Suprapubic skin (tissue), 4 donors: ENCODE data around the gene FBLIM1. TPM values are rescaled to one million over a fixed set of nuclear protein-coding genes. Genes with fewer than 3 reads are reported as not detected.

Source experiments
- DNase-seq, 2 donors: peaks; one replicate each; pipeline ENCODE4 v3.0.0-alpha.2; 2019; ENCODE audit warnings: low spot score in 2 of 2
- H3K27ac ChIP-seq: fragments of 200-600 bp; sonication (generic); one replicate; pipeline ENCODE4 v1.5.1; 2019
- H3K27me3 ChIP-seq: fragments of 200-600 bp; sonication (generic); one replicate; pipeline ENCODE4 v1.5.1; 2019
- H3K36me3 ChIP-seq: fragments of 200-600 bp; sonication (generic); one replicate; pipeline ENCODE4 v1.5.1; 2019
- H3K4me1 ChIP-seq: fragments of 200-600 bp; sonication (generic); one replicate; pipeline ENCODE4 v1.5.1; 2019
- H3K4me3 ChIP-seq: fragments of 200-600 bp; sonication (generic); one replicate; pipeline ENCODE4 v1.5.1; 2019; ENCODE audit warnings: mild to moderate bottlenecking
- H3K9me3 ChIP-seq: fragments of 200-600 bp; sonication (generic); one replicate; pipeline ENCODE4 v1.5.1; 2019
- EP300 ChIP-seq: sonication (generic); formaldehyde crosslinking; IDR thresholded peaks from one replicate; pipeline ENCODE4 v1.6.1; 2017; ENCODE audit warnings: antibody characterized with exemption
- POLR2A ChIP-seq, 2 donors: fragments of 450-650 bp; IDR thresholded peaks; one replicate each; pipeline ENCODE4 v1.6.1; 2017; ENCODE audit warnings: antibody characterized with exemption in 2 of 2, mild to moderate bottlenecking in 2 of 2, moderate library complexity in 2 of 2
- POLR2AphosphoS5 ChIP-seq, 3 donors: sonication (generic); formaldehyde crosslinking; IDR thresholded peaks; one replicate each; pipeline ENCODE4 v1.6.1; 2017; ENCODE audit warnings: antibody characterized with exemption in 3 of 3
- WGBS: methylation state at CpG from one replicate; pipeline ENCODE4 v1.1.5; 2018; 5-methylcytosine and 5-hydroxymethylcytosine counted together
- total RNA-seq, 4 donors: library from RNA; depleted of rRNA; stranded (reverse); fragments of >200 nt; gene quantifications; one replicate each; pipeline ENCODE4 v1.1.0, GENCODE V29; 2016
- TF ChIP-seq, protein P1 (sequence below), 2 donors: fragments of 200-600 bp in 1 of 2; fragments of 450-650 bp in 1 of 2; sonication (generic) in 1 of 2; IDR thresholded peaks; one replicate each; pipeline ENCODE4 v1.5.1; 2016 to 2019; ENCODE audit warnings: antibody characterized with exemption in 2 of 2, mild to moderate bottlenecking in 1 of 2, moderate library complexity in 1 of 2

Gene FBLIM1
- total RNA-seq, 4 donors from 2014 or later, result 24.7 to 43.0 (median 27.4) TPM

DNA sequence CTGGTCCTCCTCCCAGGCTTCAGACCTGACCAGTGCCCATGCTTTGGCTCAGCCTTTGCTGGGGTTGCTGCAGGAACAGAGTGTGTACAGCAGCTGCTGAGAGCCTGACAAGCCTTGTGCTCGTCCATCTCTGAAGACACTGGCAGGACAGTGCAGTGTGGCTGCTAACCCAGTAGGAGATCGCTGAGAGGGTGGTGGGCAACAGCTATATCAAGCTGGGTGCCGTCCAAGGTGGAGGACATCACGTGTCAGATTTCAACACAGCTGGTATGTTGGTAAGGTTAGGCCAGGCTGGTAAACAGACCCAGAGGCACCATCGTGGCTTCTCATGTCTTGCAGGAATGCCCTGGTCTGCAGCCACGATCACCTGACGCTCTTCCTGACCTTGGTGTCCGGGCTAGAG, 40.4 kb upstream of the FBLIM1 start:
- no peak for DNase-seq
- no peaks in the 10 kb centered on the region for H3K9me3 ChIP-seq
- no peaks in the 10 kb centered on the region for H3K27me3 ChIP-seq
- 86% methylated on average over 8 of the region's 8 CpGs for WGBS
- TF ChIP-seq POLR2AphosphoS5 (IDR thresholded peaks at IDR 0.05) (no peak), EP300 (no peak), POLR2A (IDR thresholded peaks at IDR 0.05) (no peak)
- TF ChIP-seq, protein P1, sequence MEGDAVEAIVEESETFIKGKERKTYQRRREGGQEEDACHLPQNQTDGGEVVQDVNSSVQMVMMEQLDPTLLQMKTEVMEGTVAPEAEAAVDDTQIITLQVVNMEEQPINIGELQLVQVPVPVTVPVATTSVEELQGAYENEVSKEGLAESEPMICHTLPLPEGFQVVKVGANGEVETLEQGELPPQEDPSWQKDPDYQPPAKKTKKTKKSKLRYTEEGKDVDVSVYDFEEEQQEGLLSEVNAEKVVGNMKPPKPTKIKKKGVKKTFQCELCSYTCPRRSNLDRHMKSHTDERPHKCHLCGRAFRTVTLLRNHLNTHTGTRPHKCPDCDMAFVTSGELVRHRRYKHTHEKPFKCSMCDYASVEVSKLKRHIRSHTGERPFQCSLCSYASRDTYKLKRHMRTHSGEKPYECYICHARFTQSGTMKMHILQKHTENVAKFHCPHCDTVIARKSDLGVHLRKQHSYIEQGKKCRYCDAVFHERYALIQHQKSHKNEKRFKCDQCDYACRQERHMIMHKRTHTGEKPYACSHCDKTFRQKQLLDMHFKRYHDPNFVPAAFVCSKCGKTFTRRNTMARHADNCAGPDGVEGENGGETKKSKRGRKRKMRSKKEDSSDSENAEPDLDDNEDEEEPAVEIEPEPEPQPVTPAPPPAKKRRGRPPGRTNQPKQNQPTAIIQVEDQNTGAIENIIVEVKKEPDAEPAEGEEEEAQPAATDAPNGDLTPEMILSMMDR (IDR thresholded peaks at IDR 0.05), result no peak
- H3K27ac ChIP-seq, result no peak overlapping the region
- peaks cover 73% of the 10 kb centered on the region for H3K36me3 ChIP-seq
- H3K4me1 ChIP-seq, result peaks cover 7% of the 10 kb centered on the region
- no peak overlapping the region for H3K4me3 ChIP-seq

DNA sequence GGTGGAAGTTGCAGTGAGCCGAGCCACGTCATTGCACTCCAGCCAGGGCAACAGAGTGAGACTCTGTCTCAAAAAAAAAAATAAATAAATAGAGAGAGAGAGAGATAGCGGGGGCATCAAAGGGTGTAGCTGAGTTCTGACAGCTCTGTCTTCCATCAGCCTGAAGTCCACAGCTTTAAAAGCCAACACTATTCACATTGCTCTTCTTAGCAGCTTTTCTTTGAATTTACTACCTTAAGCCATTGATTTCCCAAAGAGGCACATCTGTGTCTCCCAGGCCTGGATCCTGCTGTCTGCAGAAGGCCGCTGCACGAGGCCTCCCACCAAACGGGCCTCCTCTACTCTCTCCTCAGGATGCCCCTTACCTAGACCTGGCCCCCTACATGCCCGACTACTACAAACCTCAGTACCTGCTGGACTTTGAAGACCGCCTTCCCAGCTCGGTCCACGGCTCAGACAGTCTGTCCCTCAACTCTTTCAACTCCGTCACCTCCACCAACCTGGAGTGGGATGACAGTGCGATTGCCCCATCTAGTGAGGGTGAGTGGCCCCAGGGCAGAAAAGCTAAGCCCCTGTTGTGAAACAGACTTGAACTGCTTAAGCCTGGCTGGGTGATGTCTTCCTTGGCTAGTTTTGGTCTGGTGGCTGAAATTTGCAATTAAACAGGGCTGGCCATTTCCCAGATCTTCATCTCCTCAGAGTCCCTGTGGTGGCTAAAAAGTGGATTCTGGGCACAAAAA, 39.0 kb upstream of the FBLIM1 start:
- WGBS, result 94% methylated on average over 12 of the region's 12 CpGs
- peaks cover 81% of the 10 kb centered on the region for H3K36me3 ChIP-seq

GRCh38 chr1:15720861-15721260, 37.7 kb upstream of the FBLIM1 start:
- Histone ChIP-seq H3K4me3 (no peak overlapping the region), H3K36me3 (peaks cover 90% of the 10 kb centered on the region), H3K27me3 (no peaks in the 10 kb centered on the region), H3K27ac (no peak overlapping the region), H3K4me1 (no peaks in the 10 kb centered on the region), H3K9me3 (no peaks in the 10 kb centered on the region)
- 94% methylated on average over 3 of the region's 3 CpGs for WGBS
- no peak for DNase-seq
- no peak for TF ChIP-seq EP300
- TF ChIP-seq, protein P1 (IDR thresholded peaks at IDR 0.05), result no peak
- no peak for TF ChIP-seq POLR2AphosphoS5 (IDR thresholded peaks at IDR 0.05)
- TF ChIP-seq POLR2A (IDR thresholded peaks at IDR 0.05), result no peak

More for the DNA sequence above, 39.0 kb upstream of the FBLIM1 start:
- Histone ChIP-seq H3K4me1 (peaks cover 5% of the 10 kb centered on the region), H3K4me3 (no peak overlapping the region), H3K9me3 (no peaks in the 10 kb centered on the region), H3K27ac (no peak overlapping the region), H3K27me3 (no peaks in the 10 kb centered on the region)
- DNase-seq, result no peak
- TF ChIP-seq EP300 (no peak), POLR2A (IDR thresholded peaks at IDR 0.05) (no peak), POLR2AphosphoS5 (IDR thresholded peaks at IDR 0.05) (no peak)
- TF ChIP-seq, protein P1 (IDR thresholded peaks at IDR 0.05), result no peak

GRCh38 chr1:15722411-15722810, 36.2 kb upstream of the FBLIM1 start:
- H3K4me3 ChIP-seq, result no peak overlapping the region
- no peak overlapping the region for H3K27ac ChIP-seq
- H3K36me3 ChIP-seq, result peaks cover 90% of the 10 kb centered on the region
- TF ChIP-seq POLR2AphosphoS5 (IDR thresholded peaks at IDR 0.05) (no peak), EP300 (no peak), POLR2A (IDR thresholded peaks at IDR 0.05) (no peak)
- TF ChIP-seq, protein P1 (IDR thresholded peaks at IDR 0.05), result no peak
- no peak for DNase-seq
- H3K4me1 ChIP-seq, result no peaks in the 10 kb centered on the region
- WGBS, result 74% methylated on average over 4 of the region's 4 CpGs
- H3K9me3 ChIP-seq, result no peaks in the 10 kb centered on the region
- H3K27me3 ChIP-seq, result no peaks in the 10 kb centered on the region

DNA sequence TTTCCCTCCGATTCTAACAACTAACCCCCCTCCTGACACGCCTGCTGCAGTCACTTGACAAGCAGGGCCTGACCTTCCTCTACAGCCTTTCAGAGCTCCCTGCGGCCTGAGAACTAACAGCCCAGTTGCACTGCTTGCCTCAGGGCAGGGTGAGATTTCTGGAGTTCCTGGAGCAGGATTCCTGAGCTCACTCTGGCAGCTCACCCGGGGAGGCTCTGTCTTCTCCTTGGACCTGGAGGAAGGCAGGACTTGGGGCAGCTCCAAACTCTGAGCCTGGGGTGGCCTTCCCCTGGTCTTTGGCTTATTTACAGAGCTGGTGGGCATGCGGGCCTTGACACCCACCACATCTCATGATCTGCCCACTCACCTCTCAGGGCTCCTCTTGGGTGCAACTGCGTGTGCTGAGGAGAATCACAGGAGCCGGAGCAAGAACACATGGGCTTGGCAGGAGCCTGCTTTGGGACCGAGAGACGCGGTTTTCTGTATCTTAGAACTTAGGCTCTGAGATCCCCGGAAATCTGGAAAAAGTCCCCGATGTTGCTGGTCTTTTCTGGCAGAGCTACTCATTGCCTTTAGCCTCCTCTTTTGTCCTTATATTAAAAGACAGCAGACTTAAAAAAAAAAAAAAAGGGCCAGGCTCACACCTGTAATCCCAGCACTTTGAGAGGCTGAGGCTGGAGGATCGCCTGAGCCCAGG, 35.6 kb upstream of the FBLIM1 start:
- Histone ChIP-seq H3K4me1 (no peaks in the 10 kb centered on the region), H3K4me3 (no peak overlapping the region), H3K36me3 (peaks cover 90% of the 10 kb centered on the region), H3K27me3 (no peaks in the 10 kb centered on the region), H3K9me3 (no peaks in the 10 kb centered on the region), H3K27ac (no peak overlapping the region)
- no peak for DNase-seq
- WGBS, result 80% methylated on average over 13 of the region's 13 CpGs
- no peak for TF ChIP-seq POLR2A (IDR thresholded peaks at IDR 0.05)
- TF ChIP-seq EP300, result no peak
- TF ChIP-seq, protein P1 (IDR thresholded peaks at IDR 0.05), result no peak
- TF ChIP-seq POLR2AphosphoS5 (IDR thresholded peaks at IDR 0.05), result no peak
